Lower leg skin (tissue), 3 donors: ENCODE data around the gene DPP6.

ENCODE experiments used
- POLR2A ChIP-seq, 2 donors: fragments of 450-650 bp; IDR thresholded peaks; one replicate each; pipeline ENCODE4 v1.6.1; 2016 to 2017; ENCODE audit warnings: antibody characterized with exemption in 2 of 2, mild to moderate bottlenecking in 1 of 2, moderate library complexity in 1 of 2
- TF ChIP-seq, protein P1 (sequence below), 3 donors: fragments of 450-650 bp; IDR thresholded peaks; one replicate each; pipeline ENCODE4 v1.5.1; 2016; ENCODE audit warnings: antibody characterized with exemption in 3 of 3, mild to moderate bottlenecking in 3 of 3, moderate library complexity in 2 of 3

- TF ChIP-seq, protein P1, sequence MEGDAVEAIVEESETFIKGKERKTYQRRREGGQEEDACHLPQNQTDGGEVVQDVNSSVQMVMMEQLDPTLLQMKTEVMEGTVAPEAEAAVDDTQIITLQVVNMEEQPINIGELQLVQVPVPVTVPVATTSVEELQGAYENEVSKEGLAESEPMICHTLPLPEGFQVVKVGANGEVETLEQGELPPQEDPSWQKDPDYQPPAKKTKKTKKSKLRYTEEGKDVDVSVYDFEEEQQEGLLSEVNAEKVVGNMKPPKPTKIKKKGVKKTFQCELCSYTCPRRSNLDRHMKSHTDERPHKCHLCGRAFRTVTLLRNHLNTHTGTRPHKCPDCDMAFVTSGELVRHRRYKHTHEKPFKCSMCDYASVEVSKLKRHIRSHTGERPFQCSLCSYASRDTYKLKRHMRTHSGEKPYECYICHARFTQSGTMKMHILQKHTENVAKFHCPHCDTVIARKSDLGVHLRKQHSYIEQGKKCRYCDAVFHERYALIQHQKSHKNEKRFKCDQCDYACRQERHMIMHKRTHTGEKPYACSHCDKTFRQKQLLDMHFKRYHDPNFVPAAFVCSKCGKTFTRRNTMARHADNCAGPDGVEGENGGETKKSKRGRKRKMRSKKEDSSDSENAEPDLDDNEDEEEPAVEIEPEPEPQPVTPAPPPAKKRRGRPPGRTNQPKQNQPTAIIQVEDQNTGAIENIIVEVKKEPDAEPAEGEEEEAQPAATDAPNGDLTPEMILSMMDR (IDR thresholded peaks at IDR 0.05) = no peak
- TF ChIP-seq POLR2A (IDR thresholded peaks at IDR 0.05) = no peak
These were observed 588.7 kb downstream of the DPP6 start for GRCh38 chr7:154640917-154641316.
